Activated T-helper 1 cell treated with anti-CD3 and anti-CD28 coated beads, Interleukin-12 subunit alpha, Interleukin-12 subunit beta, Interleukin-2, Interleukin-4 antibody, amounts not matched to agents 30 ng/mL and 10 ng/mL and 1 ng/mL, durations not matched to agents 14 hours and 24 hours and 36 hours (primary cell): ENCODE measurements around the gene CIZ1. TPM values are rescaled to one million over a fixed set of nuclear protein-coding genes. Genes with fewer than 3 reads are reported as not detected.
A peak's percentile ranks its signal among the peaks of the same experiment; 100 is the strongest.

ENCODE experiments used
- DNase-seq: peaks from one replicate; pipeline ENCODE4 v3.0.0; 2021; ENCODE audit warnings: low spot score
- H3K27ac Mint-ChIP-seq: one replicate; pipeline ENCODE4 v1.8.0; 2021; ENCODE audit warnings: mild to moderate bottlenecking, mixed read lengths
- H3K27me3 Mint-ChIP-seq: one replicate; pipeline ENCODE4 v1.8.0; 2022; ENCODE audit warnings: mild to moderate bottlenecking, moderate library complexity, mixed read lengths; ENCODE audit not compliant: insufficient read depth
- H3K36me3 Mint-ChIP-seq: one replicate; pipeline ENCODE4 v1.8.0; 2021; ENCODE audit warnings: low read depth, mixed read lengths
- H3K4me1 Mint-ChIP-seq: one replicate; pipeline ENCODE4 v1.8.0; 2021; ENCODE audit warnings: low read depth, mixed read lengths
- H3K4me3 Mint-ChIP-seq: one replicate; pipeline ENCODE4 v1.8.0; 2021; ENCODE audit warnings: mild to moderate bottlenecking, moderate library complexity, mixed read lengths
- H3K9me3 Mint-ChIP-seq: one replicate; pipeline ENCODE4 v1.8.0; 2021; ENCODE audit warnings: mixed read lengths
- intact Hi-C: fragments of 100-400 bp; cut with micrococcal nuclease; formaldehyde crosslinking; loops from one replicate; pipeline ENCODE4 v1.15.1; 2024
- total RNA-seq: library from RNA; stranded (reverse); gene quantifications from 2 replicates; pipeline ENCODE4 v1.2.3, GENCODE V29; 2022

Gene CIZ1
- total RNA-seq, 1 donor from 2014 or later = 158 TPM

- H3K36me3 Mint-ChIP-seq = peaks cover 18% of the 10 kb centered on the region
- no peaks in the 10 kb centered on the region for H3K9me3 Mint-ChIP-seq
- peaks cover 14% of the 10 kb centered on the region for H3K4me1 Mint-ChIP-seq
- intact Hi-C loops = loop anchor here (5.0 kb wide), 1 partner anchor 391 kb away; the partner anchor contains the start of gene SPTAN1
- peak overlapping the region; percentile 55 for H3K27ac Mint-ChIP-seq
- no peaks in the 10 kb centered on the region for H3K27me3 Mint-ChIP-seq
- peak overlapping the region; percentile 84 for H3K4me3 Mint-ChIP-seq
- DNase-seq = no peak
Measured at GRCh38 chr9:128161215-128161902, 30.0 kb downstream of the CIZ1 start.

DNA sequence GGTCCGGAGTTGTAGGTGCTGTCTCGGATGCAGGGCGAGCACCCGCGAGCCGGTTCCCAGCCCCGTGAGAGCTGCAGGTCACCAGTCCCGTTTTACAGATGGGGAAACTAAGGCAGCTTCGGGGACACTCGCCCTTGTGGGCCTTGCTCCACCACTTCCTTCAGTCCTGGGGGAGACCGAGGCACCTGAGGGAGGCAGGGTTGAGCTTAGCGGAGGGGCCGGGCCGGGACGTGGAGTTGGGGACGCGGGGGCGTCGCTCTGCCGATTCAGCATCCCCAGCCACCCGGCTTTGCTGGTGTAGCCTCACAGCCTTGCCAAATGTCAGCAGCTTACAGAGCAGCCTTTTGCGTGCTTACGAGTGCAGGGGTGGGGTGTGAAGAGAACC, 30.8 kb downstream of the CIZ1 start:
- Mint-ChIP-seq H3K27me3 (no peaks in the 10 kb centered on the region), H3K4me3 (peak overlapping the region; percentile 84), H3K27ac (peak overlapping the region; percentile 63), H3K4me1 (peaks cover 14% of the 10 kb centered on the region), H3K9me3 (no peaks in the 10 kb centered on the region), H3K36me3 (peaks cover 18% of the 10 kb centered on the region)
- DNase-seq = peak; percentile 30
- intact Hi-C loops = loop anchor here (1.0 to 5.0 kb wide), 10 partner anchors 31 to 876 kb away; partner anchors contain the start of genes CIZ1, COQ4, DNM1 and MIGA2

DNA sequence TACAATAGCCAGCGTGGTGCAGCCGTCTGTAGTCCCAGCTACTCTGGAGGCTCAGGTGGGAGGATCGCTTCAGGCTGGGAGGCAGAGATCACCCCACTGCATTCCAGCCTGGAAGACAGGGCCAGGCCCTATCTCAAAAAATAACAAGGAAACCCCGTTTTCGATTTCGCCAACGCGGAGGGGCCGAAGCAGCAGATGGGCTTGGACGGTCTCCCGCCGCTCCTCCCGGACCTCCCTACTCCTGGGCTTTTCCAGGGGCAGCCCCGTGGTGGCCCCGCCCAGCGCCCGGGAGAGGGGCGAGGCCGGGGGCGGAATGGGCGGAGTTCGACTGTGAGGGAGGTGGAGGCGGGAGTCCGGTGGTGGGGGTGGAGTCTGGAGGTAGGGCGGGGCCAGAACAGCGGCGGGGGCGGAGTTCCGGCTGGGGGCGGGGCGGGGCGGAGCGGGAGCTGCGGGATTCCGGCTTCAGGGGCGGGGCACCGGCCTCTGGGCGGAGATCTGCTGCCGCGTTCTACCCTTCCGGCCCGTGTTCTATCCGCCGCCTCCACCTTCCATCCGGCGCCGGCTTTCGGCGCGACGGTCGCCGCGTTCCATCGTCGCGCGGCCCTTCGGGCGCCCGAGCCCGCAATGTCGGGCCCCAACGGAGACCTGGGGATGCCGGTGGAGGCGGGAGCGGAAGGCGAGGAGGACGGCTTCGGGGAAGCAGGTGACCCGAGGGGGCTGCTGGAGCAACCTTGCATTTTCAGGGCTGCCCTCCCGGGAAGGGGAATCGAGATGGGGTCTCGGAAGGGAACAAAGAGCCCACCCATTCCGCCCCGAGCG, 31.4 kb downstream of the CIZ1 start, which contains the start of gene BBLN:
Gene BBLN (plus strand): TSS at position 482 of the 819 bp plus-strand sequence. CDS start 143 bp downstream, at position 625.
- intact Hi-C loops = loop anchor here (1.0 to 5.0 kb wide), 10 partner anchors 31 to 876 kb away; partner anchors contain the start of genes CIZ1, COQ4, DNM1 and MIGA2
- peak; percentile 88 for DNase-seq
- H3K4me1 Mint-ChIP-seq = peaks cover 14% of the 10 kb centered on the region
- H3K4me3 Mint-ChIP-seq = peak within 1 kb of the TSS; percentile 84
- peaks cover 18% of the 10 kb centered on the region for H3K36me3 Mint-ChIP-seq
- no peaks in the 10 kb centered on the region for H3K9me3 Mint-ChIP-seq
- H3K27ac Mint-ChIP-seq = peak within 1 kb of the TSS; percentile 93
- H3K27me3 Mint-ChIP-seq = peaks cover 2% of the 10 kb centered on the region

DNA sequence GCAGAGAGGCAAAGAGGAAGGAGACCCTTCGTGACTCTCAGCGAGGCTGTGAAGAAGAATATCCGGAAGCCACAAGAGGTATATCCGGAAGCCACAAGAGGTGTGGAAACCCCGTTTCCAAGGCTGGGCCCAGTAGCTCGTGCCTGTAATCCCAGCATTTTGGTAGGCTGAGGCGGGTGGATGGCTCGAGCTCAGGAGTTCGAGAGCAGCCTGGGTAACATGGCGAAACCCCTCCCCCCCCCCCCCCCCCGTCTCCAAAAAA, 31.9 kb downstream of the CIZ1 start:
- no peaks in the 10 kb centered on the region for H3K9me3 Mint-ChIP-seq
- peak overlapping the region; percentile 84 for H3K4me3 Mint-ChIP-seq
- peak overlapping the region; percentile 93 for H3K27ac Mint-ChIP-seq
- peaks cover 14% of the 10 kb centered on the region for H3K4me1 Mint-ChIP-seq
- peak; percentile 62 for DNase-seq
- intact Hi-C loops = no loop called here
- peaks cover 16% of the 10 kb centered on the region for H3K36me3 Mint-ChIP-seq
- H3K27me3 Mint-ChIP-seq = peaks cover 2% of the 10 kb centered on the region

DNA sequence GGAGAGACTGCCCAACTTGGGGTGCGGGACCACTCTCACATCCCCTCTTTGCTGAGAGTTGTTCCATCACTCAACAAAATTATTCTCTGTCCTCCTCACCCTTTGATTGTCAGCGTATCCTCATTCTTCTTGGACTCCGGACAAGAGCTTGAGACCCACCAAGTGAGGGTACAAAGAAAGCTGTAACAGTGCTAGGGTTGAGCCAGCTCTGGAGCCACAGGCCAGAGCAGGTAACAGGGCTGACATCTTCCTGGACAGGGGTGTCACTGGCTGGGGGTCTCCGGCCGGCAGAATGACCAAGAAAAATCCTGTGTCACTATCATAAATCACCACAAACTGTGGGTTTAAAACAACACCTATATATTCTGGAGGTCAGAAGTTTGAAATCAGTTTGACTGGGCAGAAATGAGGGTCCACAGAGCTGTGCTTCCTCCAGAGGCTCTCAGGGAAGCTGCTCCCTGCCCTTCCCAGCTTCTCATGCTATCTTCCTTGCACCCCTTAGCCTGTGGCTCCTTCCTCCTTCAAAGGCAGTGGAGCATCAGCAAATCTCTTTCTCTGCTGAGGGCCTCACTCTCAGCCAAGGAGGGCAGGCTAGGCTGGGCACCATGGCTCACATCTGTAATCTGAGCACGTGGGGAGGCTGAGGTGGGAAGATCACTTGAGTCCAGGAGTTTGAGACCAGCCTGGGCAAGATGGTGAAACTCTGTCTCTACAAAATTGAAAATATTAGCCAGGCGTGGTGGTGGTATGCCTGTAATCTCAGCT, 35.5 kb downstream of the CIZ1 start:
- no peak overlapping the region for H3K27ac Mint-ChIP-seq
- H3K9me3 Mint-ChIP-seq = no peaks in the 10 kb centered on the region
- peaks cover 9% of the 10 kb centered on the region for H3K4me1 Mint-ChIP-seq
- H3K27me3 Mint-ChIP-seq = peaks cover 2% of the 10 kb centered on the region
- peaks cover 1% of the 10 kb centered on the region for H3K36me3 Mint-ChIP-seq
- intact Hi-C loops = no loop called here
- no peak overlapping the region for H3K4me3 Mint-ChIP-seq
- no peak for DNase-seq

GRCh38 chr9:128153947-128154695, 37.3 kb downstream of the CIZ1 start:
- H3K9me3 Mint-ChIP-seq = no peaks in the 10 kb centered on the region
- no peak for DNase-seq
- H3K4me3 Mint-ChIP-seq = no peak overlapping the region
- intact Hi-C loops = no loop called here
- H3K4me1 Mint-ChIP-seq = peaks cover 1% of the 10 kb centered on the region
- peaks cover 2% of the 10 kb centered on the region for H3K27me3 Mint-ChIP-seq
- no peak overlapping the region for H3K27ac Mint-ChIP-seq
- H3K36me3 Mint-ChIP-seq = no peaks in the 10 kb centered on the region

DNA sequence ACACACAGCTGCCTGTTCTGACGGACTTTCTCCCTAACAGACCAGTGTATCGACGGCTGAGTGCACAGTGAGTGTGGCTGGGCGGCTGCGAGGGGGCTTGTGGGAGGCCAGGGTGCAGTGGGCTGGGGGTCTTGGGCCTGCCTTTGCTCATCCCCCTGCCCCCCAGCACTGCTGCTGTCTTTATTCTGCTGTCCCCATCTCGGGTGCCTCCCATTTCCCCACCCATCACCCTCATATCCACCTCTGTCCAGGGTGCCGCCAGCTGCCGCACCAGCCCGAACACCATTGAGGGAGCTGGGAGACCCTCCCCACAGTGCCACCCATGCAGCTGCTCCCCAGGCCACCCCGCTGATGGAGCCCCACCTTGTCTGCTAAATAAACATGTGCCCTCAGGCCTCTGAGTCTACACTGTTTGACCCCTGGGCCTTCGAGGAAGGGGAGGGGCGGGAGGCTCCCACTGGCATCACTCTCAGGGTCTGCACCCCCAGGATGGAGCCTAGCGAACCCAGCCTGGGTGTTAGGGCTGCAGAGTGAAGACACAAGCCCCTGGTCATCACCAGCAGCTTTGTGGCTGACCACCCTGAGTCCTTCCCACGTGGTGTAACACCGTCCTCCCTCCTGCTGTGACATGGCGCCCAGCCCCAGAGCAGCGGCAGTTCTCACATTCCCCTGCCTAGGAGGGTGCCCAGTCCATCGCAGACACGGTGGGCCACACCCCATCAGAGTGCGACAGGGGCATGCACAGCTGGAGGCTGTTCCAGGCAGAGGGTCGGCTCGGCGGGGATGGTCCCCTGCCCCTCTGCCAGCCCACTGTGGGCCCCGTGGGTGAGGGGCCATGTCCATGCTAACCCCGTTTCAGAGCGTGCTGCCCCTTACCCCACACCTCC, 38.1 kb downstream of the CIZ1 start:
- intact Hi-C loops = no loop called here
- no peak for DNase-seq
- peaks cover 2% of the 10 kb centered on the region for H3K27me3 Mint-ChIP-seq
- H3K4me3 Mint-ChIP-seq = no peak overlapping the region
- H3K9me3 Mint-ChIP-seq = no peaks in the 10 kb centered on the region
- H3K27ac Mint-ChIP-seq = no peak overlapping the region
- no peaks in the 10 kb centered on the region for H3K36me3 Mint-ChIP-seq
- H3K4me1 Mint-ChIP-seq = no peaks in the 10 kb centered on the region

DNA sequence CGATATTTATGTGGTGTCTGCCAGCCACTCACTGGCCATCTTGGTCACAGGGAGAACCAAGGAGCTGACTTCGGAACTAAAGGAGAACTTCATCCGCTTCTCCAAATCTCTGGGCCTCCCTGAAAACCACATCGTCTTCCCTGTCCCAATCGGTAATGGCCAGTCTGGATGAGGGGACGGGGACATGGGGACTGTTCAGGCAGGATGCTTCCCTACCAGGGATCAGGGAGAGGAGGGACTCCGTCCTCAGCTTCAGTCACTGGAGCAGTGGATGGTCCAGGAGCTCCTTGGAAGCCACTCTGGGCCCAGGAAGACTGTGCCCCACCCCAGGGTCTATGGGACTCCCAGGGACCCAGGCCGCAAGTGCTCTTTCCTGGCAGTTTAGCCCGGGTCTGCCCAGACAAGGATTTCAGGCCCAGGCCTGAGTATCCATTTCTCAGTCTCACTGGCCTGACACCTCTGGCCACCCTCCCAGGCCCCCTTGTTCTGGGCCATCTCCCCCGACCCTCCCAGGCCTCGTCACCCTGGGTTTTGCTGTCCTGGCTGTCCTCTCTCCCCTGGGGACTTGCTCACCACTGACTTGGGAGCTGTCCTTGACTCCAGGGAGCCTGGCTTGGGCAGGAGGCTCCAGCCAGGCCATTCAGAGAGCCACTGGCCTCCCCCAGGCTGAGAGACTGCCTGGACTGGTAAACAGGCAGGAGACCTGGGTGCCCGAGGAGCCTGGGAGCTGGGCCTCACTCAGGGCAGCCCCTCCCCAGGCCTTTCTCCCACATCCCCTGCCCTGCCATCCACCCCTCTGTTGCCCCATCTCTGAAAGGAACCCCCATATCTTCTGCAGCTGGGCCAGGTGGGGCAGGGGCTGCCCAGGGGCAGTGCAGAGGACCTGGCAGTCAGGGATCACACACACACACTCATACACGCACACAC, 39.0 kb downstream of the CIZ1 start:
- Mint-ChIP-seq H3K27ac (no peak overlapping the region), H3K4me3 (no peak overlapping the region), H3K4me1 (no peaks in the 10 kb centered on the region), H3K9me3 (no peaks in the 10 kb centered on the region), H3K27me3 (peaks cover 2% of the 10 kb centered on the region), H3K36me3 (no peaks in the 10 kb centered on the region)
- DNase-seq = no peak
- intact Hi-C loops = no loop called here

GRCh38 chr9:128151309-128152132, 39.9 kb downstream of the CIZ1 start:
- Mint-ChIP-seq H3K4me3 (no peak overlapping the region), H3K27me3 (peaks cover 2% of the 10 kb centered on the region), H3K9me3 (no peaks in the 10 kb centered on the region), H3K4me1 (no peaks in the 10 kb centered on the region), H3K27ac (no peak overlapping the region), H3K36me3 (no peaks in the 10 kb centered on the region)
- intact Hi-C loops = no loop called here
- no peak for DNase-seq

GRCh38 chr9:128150594-128151308, 40.6 kb downstream of the CIZ1 start:
- Mint-ChIP-seq H3K36me3 (no peaks in the 10 kb centered on the region), H3K4me1 (no peaks in the 10 kb centered on the region), H3K9me3 (no peaks in the 10 kb centered on the region), H3K27me3 (peaks cover 2% of the 10 kb centered on the region), H3K4me3 (no peak overlapping the region), H3K27ac (no peak overlapping the region)
- intact Hi-C loops = no loop called here
- DNase-seq = no peak
